ENCODE data around the gene LRRC38. TPM values are rescaled to one million over a fixed set of nuclear protein-coding genes. Genes with fewer than 3 reads are reported as not detected.

LRRC38 gene
- total and polyA plus RNA-seq, 9 donors: 0.10 to 0.44 (median 0.27) TPM; not detected in 6

- no peaks in the 10 kb centered on the region for H3K27me3 ChIP-seq
- no peaks in the 10 kb centered on the region for H3K4me1 ChIP-seq (ENCODE audit: insufficient read depth)
- H3K4me3 ChIP-seq: no peak overlapping the region
- no peak for DNase-seq
- intact Hi-C loops (cut with DNase I): no loop called here
- WGBS, 3 donors: 3 to 28% (median 11%) methylated on average over 7 of the region's 7 CpGs
- no peaks in the 10 kb centered on the region for H3K9me3 ChIP-seq
- TF ChIP-seq EP300 (IDR thresholded peaks at IDR 0.05): no peak
- TF ChIP-seq POLR2A (IDR thresholded peaks at IDR 0.05): no peak
- no peak for TF ChIP-seq CTCF (IDR thresholded peaks at IDR 0.05)
- no peak overlapping the region for H3K27ac ChIP-seq
- H3K36me3 ChIP-seq: no peaks in the 10 kb centered on the region
Observed at GRCh38 chr1:13462682-13463081, 51.1 kb downstream of the LRRC38 start.

- WGBS, 3 donors: 57 to 73% (median 70%) methylated on average over 2 of the region's 2 CpGs
- intact Hi-C loops (cut with DNase I): no loop called here
- H3K27me3 ChIP-seq: no peaks in the 10 kb centered on the region
Observed at GRCh38 chr1:13461977-13462376, 51.8 kb downstream of the LRRC38 start.

GRCh38 chr1:13456904-13457532 is 56.8 kb downstream of the LRRC38 start:
- intact Hi-C loops (cut with DNase I): no loop called here
- Histone ChIP-seq H3K36me3 (no peaks in the 10 kb centered on the region), H3K4me3 (no peak overlapping the region), H3K27me3 (no peaks in the 10 kb centered on the region), H3K4me1 (ENCODE audit: insufficient read depth) (no peaks in the 10 kb centered on the region), H3K9me3 (no peaks in the 10 kb centered on the region), H3K27ac (no peak overlapping the region)
- WGBS, 3 donors: 27 to 46% (median 30%) methylated on average over 15 of the region's 15 CpGs
- TF ChIP-seq POLR2A (IDR thresholded peaks at IDR 0.05): no peak
- no peak for TF ChIP-seq EP300 (IDR thresholded peaks at IDR 0.05)
- TF ChIP-seq CTCF (IDR thresholded peaks at IDR 0.05): no peak
- DNase-seq: no peak

More at GRCh38 chr1:13461977-13462376, 51.8 kb downstream of the LRRC38 start:
- Histone ChIP-seq H3K27ac (no peak overlapping the region), H3K9me3 (no peaks in the 10 kb centered on the region), H3K4me3 (no peak overlapping the region), H3K36me3 (no peaks in the 10 kb centered on the region), H3K4me1 (ENCODE audit: insufficient read depth) (no peaks in the 10 kb centered on the region)
- DNase-seq: no peak
- TF ChIP-seq EP300 (IDR thresholded peaks at IDR 0.05) (no peak), CTCF (IDR thresholded peaks at IDR 0.05) (no peak), POLR2A (IDR thresholded peaks at IDR 0.05) (no peak)

- Histone ChIP-seq H3K27ac (no peak overlapping the region), H3K36me3 (no peaks in the 10 kb centered on the region), H3K27me3 (no peaks in the 10 kb centered on the region), H3K9me3 (no peaks in the 10 kb centered on the region), H3K4me3 (no peak overlapping the region), H3K4me1 (ENCODE audit: insufficient read depth) (peaks cover 2% of the 10 kb centered on the region)
- 18 to 33% (median 23%) methylated on average over 6 of the region's 6 CpGs for WGBS, 3 donors
- no peak for DNase-seq
- intact Hi-C loops (cut with DNase I): no loop called here
- TF ChIP-seq EP300 (IDR thresholded peaks at IDR 0.05) (no peak), CTCF (IDR thresholded peaks at IDR 0.05) (no peak), POLR2A (IDR thresholded peaks at IDR 0.05) (no peak)
Observed at GRCh38 chr1:13451399-13451965, 62.3 kb downstream of the LRRC38 start.

All from ovary (tissue), 9 donors.